Osteocyte (in vitro differentiated cells): ENCODE measurements around the gene ANO6. TPM values are rescaled to one million over a fixed set of nuclear protein-coding genes. Genes with fewer than 3 reads are reported as not detected.

Source experiments
- DNase-seq: peaks from one replicate; pipeline ENCODE4 v3.0.0; 2021; ENCODE audit warnings: mixed read lengths; ENCODE audit not compliant: unreplicated experiment; ENCODE audit errors: extremely low spot score
- H3K27ac Mint-ChIP-seq: one replicate; pipeline ENCODE4 v1.8.0; 2021; ENCODE audit warnings: mild to moderate bottlenecking, mixed read lengths; ENCODE audit not compliant: unreplicated experiment
- H3K27me3 Mint-ChIP-seq: one replicate; pipeline ENCODE4 v1.8.0; 2021; ENCODE audit warnings: mixed read lengths; ENCODE audit not compliant: unreplicated experiment
- H3K36me3 Mint-ChIP-seq: one replicate; pipeline ENCODE4 v1.8.0; 2021; ENCODE audit warnings: mixed read lengths; ENCODE audit not compliant: unreplicated experiment
- H3K4me1 Mint-ChIP-seq: one replicate; pipeline ENCODE4 v1.8.0; 2021; ENCODE audit warnings: mixed read lengths; ENCODE audit not compliant: unreplicated experiment
- H3K4me3 Mint-ChIP-seq: one replicate; pipeline ENCODE4 v1.8.0; 2021; ENCODE audit warnings: mild to moderate bottlenecking, moderate library complexity, mixed read lengths; ENCODE audit not compliant: unreplicated experiment
- H3K9me3 Mint-ChIP-seq: one replicate; pipeline ENCODE4 v1.8.0; 2021; ENCODE audit warnings: mixed read lengths; ENCODE audit not compliant: unreplicated experiment
- CTCF ChIP-seq: fragments of 200-600 bp; sonication (generic); IDR thresholded peaks from 2 replicates; pipeline ENCODE4 v1.5.0; 2021; ENCODE audit warnings: antibody characterized with exemption, mild to moderate bottlenecking, moderate library complexity
- total RNA-seq: library from RNA; stranded (reverse); gene quantifications from 2 replicates; pipeline ENCODE4 v1.2.1, GENCODE V29; 2021

The ANO6 gene
- total RNA-seq, 1 donor from 2014 or later = 65.5 TPM

- no peak for TF ChIP-seq CTCF
- H3K27ac Mint-ChIP-seq = no peak overlapping the region
- peaks cover 65% of the 10 kb centered on the region for H3K36me3 Mint-ChIP-seq
- H3K27me3 Mint-ChIP-seq = no peaks in the 10 kb centered on the region
- H3K4me3 Mint-ChIP-seq = no peak overlapping the region
- peaks cover 15% of the 10 kb centered on the region for H3K4me1 Mint-ChIP-seq
- no peaks in the 10 kb centered on the region for H3K9me3 Mint-ChIP-seq
- no peak for DNase-seq
Observed at GRCh38 chr12:45427042-45427441, 211.1 kb downstream of the ANO6 start.

DNA sequence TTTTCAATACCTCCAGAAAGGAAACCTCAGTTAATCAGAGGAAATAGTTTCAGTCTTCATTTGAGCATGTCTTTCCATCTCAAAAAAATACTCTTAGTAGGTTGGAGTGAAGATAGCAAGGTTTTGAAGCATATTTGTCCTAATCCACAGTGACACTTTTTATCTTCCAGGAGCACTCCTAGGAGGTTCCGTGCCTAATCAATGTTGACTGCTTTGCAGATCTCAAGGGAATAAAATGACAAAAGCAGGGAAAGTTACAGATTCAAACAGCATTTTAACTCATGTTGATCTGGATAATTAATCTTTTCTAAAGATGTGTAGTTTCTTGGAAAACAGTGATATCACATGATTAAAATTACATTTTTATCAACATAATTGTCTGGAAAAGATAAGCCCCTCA is 213.9 kb downstream of the ANO6 start:
- Mint-ChIP-seq H3K4me3 (no peak overlapping the region), H3K27ac (no peak overlapping the region), H3K4me1 (peaks cover 12% of the 10 kb centered on the region), H3K36me3 (peaks cover 68% of the 10 kb centered on the region), H3K9me3 (no peaks in the 10 kb centered on the region), H3K27me3 (no peaks in the 10 kb centered on the region)
- DNase-seq = no peak
- TF ChIP-seq CTCF = no peak

- Mint-ChIP-seq H3K4me1 (peaks cover 3% of the 10 kb centered on the region), H3K4me3 (no peak overlapping the region), H3K27me3 (no peaks in the 10 kb centered on the region), H3K9me3 (no peaks in the 10 kb centered on the region), H3K27ac (no peak overlapping the region), H3K36me3 (peaks cover 63% of the 10 kb centered on the region)
- no peak for DNase-seq
- no peak for TF ChIP-seq CTCF
Observed at GRCh38 chr12:45431126-45431525, 215.2 kb downstream of the ANO6 start.

DNA sequence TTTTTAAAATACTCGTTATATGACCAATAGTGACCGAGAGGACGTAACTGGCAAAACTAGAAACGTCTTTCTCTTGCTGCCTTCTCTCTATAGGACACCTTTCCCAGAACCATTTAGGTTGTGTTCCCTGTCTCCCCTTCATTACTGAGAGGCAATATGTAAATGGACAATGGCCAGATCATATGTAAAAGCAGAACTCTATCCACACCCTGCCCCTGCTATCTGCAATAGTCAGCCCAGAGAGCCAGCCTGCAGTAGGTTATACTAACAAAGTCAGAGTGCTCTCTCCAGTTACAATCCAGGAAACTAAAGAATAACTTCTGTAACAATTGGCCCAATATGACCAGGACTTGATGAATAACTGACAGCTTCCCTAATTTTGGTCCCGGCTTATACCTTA is 216.8 kb downstream of the ANO6 start:
- no peak for TF ChIP-seq CTCF
- no peaks in the 10 kb centered on the region for H3K4me1 Mint-ChIP-seq
- H3K9me3 Mint-ChIP-seq = no peaks in the 10 kb centered on the region
- no peaks in the 10 kb centered on the region for H3K27me3 Mint-ChIP-seq
- no peak overlapping the region for H3K27ac Mint-ChIP-seq
- DNase-seq = no peak
- H3K36me3 Mint-ChIP-seq = peaks cover 48% of the 10 kb centered on the region
- H3K4me3 Mint-ChIP-seq = no peak overlapping the region

DNA sequence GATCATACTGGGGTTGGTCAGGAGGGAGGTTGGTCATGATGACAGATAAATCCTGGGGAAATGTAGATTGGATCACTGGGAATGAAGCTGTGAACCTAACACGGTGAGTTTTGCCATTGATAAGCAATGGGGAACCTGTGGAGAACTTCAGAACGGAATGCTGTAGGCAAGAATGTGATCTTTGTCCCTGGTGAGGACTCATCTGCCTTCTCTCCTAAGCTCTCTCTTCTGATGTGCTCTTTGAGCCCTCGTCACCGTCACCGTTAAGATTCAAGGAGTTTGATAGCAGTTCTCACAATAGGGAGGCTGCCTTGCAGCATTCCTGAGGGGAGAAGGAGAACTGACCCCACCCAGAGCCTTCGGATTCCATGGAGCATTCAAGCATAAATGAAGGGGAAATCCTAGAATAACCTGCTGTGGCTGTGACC is 217.6 kb downstream of the ANO6 start:
- no peak for TF ChIP-seq CTCF
- Mint-ChIP-seq H3K9me3 (no peaks in the 10 kb centered on the region), H3K4me3 (no peak overlapping the region), H3K27ac (no peak overlapping the region), H3K36me3 (peaks cover 45% of the 10 kb centered on the region), H3K27me3 (no peaks in the 10 kb centered on the region), H3K4me1 (peaks cover 1% of the 10 kb centered on the region)
- no peak for DNase-seq
